Sigmoid colon (tissue), 4 donors: ENCODE results near the gene GRB10.

Source experiments
- CTCF ChIP-seq, 4 experiments: fragments of 450-650 bp in 3 of 4; fragments of 200-600 bp in 1 of 4; IDR thresholded peaks; one replicate each; pipeline ENCODE4 v1.5.1; 2016 to 2019; ENCODE audit warnings: antibody characterized with exemption in 4 of 4, mild to moderate bottlenecking in 3 of 4, moderate library complexity in 2 of 4
- EP300 ChIP-seq, 4 donors: sonication (generic); formaldehyde crosslinking; IDR thresholded peaks; one replicate each; pipeline ENCODE4 v1.6.1; 2017; ENCODE audit warnings: antibody characterized with exemption in 4 of 4
- POLR2A ChIP-seq, 2 donors: fragments of 450-650 bp; IDR thresholded peaks; one replicate each; pipeline ENCODE4 v1.6.1; 2016; ENCODE audit warnings: antibody characterized with exemption in 2 of 2, mild to moderate bottlenecking in 2 of 2, moderate library complexity in 2 of 2

DNA sequence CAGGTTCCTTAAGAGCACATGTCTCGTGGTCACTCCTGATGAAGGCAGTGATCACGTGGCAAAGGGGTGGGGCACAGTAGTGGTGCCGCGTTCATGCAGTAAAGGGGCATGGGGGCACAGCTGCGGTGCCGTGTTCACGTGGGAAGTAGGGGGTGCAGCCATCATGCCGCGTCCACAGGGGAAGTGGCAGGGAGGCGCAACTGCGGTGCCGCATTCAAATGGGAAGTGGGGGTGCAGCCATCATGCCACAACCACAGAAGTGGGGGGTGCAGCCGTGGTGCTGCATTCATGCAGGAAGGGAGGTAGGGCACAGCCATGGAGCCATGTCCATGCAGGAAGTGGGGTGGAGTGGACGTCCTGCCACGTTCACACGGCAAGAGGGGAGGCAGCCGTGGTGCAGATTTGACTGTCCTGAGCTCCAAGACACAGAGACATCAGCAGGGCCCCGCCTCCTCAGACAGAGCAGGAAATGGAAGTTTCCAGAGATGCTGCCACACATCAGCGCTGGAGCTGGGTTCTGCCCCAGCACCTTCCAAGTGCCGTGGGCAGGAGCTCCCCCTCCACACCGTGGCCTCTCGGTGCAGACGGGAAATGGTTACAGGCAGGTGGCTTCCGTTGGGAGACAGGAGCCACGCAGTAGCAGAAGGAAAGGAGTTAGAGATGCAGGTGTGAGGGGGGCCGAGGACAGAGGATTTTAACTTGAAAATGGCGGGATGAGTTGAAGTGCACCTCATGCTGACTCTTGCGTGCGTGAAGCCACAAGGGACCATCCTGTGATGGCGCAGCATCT, 122.5 kb downstream of the GRB10 start:
- TF ChIP-seq POLR2A (IDR thresholded peaks at IDR 0.05) (no peak), CTCF (IDR thresholded peaks at IDR 0.05) (no peak), EP300 (IDR thresholded peaks at IDR 0.05) (no peak)
